HepG2 (cell line): ENCODE data around the gene MIDN. TPM values are rescaled to one million over a fixed set of nuclear protein-coding genes. Genes with fewer than 3 reads are reported as not detected.

Experiments used
- FOXP4 ChIP-seq: sonication (generic); formaldehyde crosslinking; IDR thresholded peaks from 2 replicates; pipeline ENCODE4 v1.4.0; 2020; ENCODE audit warnings: missing genetic modification reagents
- HMG20B ChIP-seq: conservative IDR thresholded peaks from 2 replicates; pipeline ENCODE4 v1.6.1; 2016; ENCODE audit warnings: missing genetic modification reagents, missing compliant biosample characterization
- HOXA7 ChIP-seq: sonication (generic); formaldehyde crosslinking; IDR thresholded peaks from 2 replicates; pipeline ENCODE4 v1.8.1; 2022; ENCODE audit warnings: mild to moderate bottlenecking, missing genetic modification reagents, moderate library complexity
- NFYC ChIP-seq: IDR thresholded peaks from 2 replicates; pipeline ENCODE4 v1.6.1; 2016; ENCODE audit warnings: missing genetic modification reagents, missing compliant biosample characterization
- PBX2 ChIP-seq: IDR thresholded peaks from 2 replicates; pipeline ENCODE4 v1.6.1; 2016; ENCODE audit warnings: control low read depth
- SRSF9 ChIP-seq: fragments of 200-400 bp; formaldehyde crosslinking; IDR thresholded peaks from 2 replicates; pipeline ENCODE4 v1.6.1; 2018; ENCODE audit warnings: borderline replicate concordance, mild to moderate bottlenecking, low read depth, low read length; ENCODE audit not compliant: insufficient read depth, poor library complexity, severe bottlenecking
- ZHX2 ChIP-seq, 2 experiments: sonication (generic) in 1 of 2; formaldehyde crosslinking in 1 of 2; IDR thresholded peaks; 2 replicates each; pipeline versions ENCODE4 v1.6.1 to v1.9.0; 2014 to 2022; ENCODE audit warnings: antibody characterized with exemption in 1 of 2, borderline replicate concordance in 1 of 2, inconsistent platforms in 1 of 2, low read depth in 1 of 2, missing genetic modification reagents in 1 of 2
- ZNF264 ChIP-seq: sonication (generic); formaldehyde crosslinking; IDR thresholded peaks from 2 replicates; pipeline ENCODE4 v1.4.0; 2020; ENCODE audit warnings: missing genetic modification reagents
- ZNF280D ChIP-seq: sonication (generic); formaldehyde crosslinking; IDR thresholded peaks from 2 replicates; pipeline ENCODE4 v1.5.1; 2020; ENCODE audit warnings: mild to moderate bottlenecking, missing genetic modification reagents
- ZNF431 ChIP-seq: sonication (generic); formaldehyde crosslinking; IDR thresholded peaks from 2 replicates; pipeline ENCODE4 v1.9.0; 2022; ENCODE audit warnings: missing genetic modification reagents, low read depth, mild to moderate bottlenecking, borderline replicate concordance
- ZNF691 ChIP-seq: sonication (generic); formaldehyde crosslinking; IDR thresholded peaks from 2 replicates; pipeline ENCODE4 v1.4.0; 2020; ENCODE audit warnings: missing genetic modification reagents, low read depth, mild to moderate bottlenecking, borderline replicate concordance
- ZNF740 ChIP-seq: sonication (generic); formaldehyde crosslinking; IDR thresholded peaks from 2 replicates; pipeline ENCODE4 v1.4.0; 2020; ENCODE audit warnings: missing genetic modification reagents
- ZNF891 ChIP-seq: sonication (generic); formaldehyde crosslinking; IDR thresholded peaks from 2 replicates; pipeline ENCODE4 v1.5.0; 2020; ENCODE audit warnings: mild to moderate bottlenecking, missing genetic modification reagents
- polyA plus RNA-seq, 8 experiments: library from polyadenylated mRNA; depleted of rRNA in 3 of 8; stranded (reverse) in 7 of 8; unstranded in 1 of 8; fragments of >200 nt; fragmentation: Illumina TruSeq in 4 of 8; extraction: Trizol in 4 of 8; gene quantifications; 2 replicates each; pipeline versions ENCODE4 v1.2.1 to v1.2.3, GENCODE V29; 2011 to 2016; ENCODE audit warnings: low read depth in 4 of 8, missing spikeins in 1 of 8, mixed read lengths in 1 of 8; ENCODE audit not compliant: insufficient read depth in 1 of 8
- total RNA-seq, 5 experiments: library from RNA; depleted of rRNA; stranded (reverse); fragments of >200 nt; fragmentation: Illumina TruSeq; extraction: Trizol; gene quantifications; 2 replicates each; pipeline ENCODE4 v1.2.3, GENCODE V29; 2016; ENCODE audit warnings: low read depth in 1 of 5

The MIDN gene
- total and polyA plus RNA-seq, 2 of the 13 experiments (the other 11 are each of a cell fraction or from before 2014, with no cell fraction given): 8.4 to 18.0 TPM

- no peak for TF ChIP-seq ZHX2 (IDR thresholded peaks at IDR 0.05; ENCODE audit: low read depth)
- TF ChIP-seq ZHX2 (CRISPR knock-in tag; IDR thresholded peaks at IDR 0.05; ENCODE audit: borderline replicate concordance): no peak
- TF ChIP-seq HOXA7 (CRISPR knock-in tag): no peak
- TF ChIP-seq ZNF691 (CRISPR knock-in tag): 0 out of 2 replicates have a peak, but pooled peaks have one; percentile 5
- TF ChIP-seq FOXP4 (CRISPR knock-in tag): no peak
- TF ChIP-seq HMG20B (CRISPR knock-in tag): no peak
- TF ChIP-seq ZNF280D (CRISPR knock-in tag): no peak
- TF ChIP-seq ZNF740 (CRISPR knock-in tag): no peak
- TF ChIP-seq SRSF9: no peak
- TF ChIP-seq NFYC (CRISPR knock-in tag): peak; percentile 96
- TF ChIP-seq ZNF431 (CRISPR knock-in tag): no peak
- peak; percentile 92 for TF ChIP-seq PBX2
- TF ChIP-seq ZNF264 (CRISPR knock-in tag): no peak
- no peak for TF ChIP-seq ZNF891 (CRISPR knock-in tag)
These were observed 12.6 kb downstream of the MIDN start (continued) for GRCh38 chr19:1260749-1261537.
